HG03378 (cell line): Measurements from ENCODE around the gene TOR3A.
"Not testable (repeated sequence)": the region's sequence is repeated elsewhere in the genome, so short reads cannot be mapped to it uniquely, and the experiment has no call there.

Source experiments
- ATAC-seq: cut with Tn5 transposase; IDR thresholded peaks from one replicate; pipeline ENCODE4 v1.9.1; 2021; ENCODE audit warnings: mild to moderate bottlenecking, moderate library complexity; ENCODE audit not compliant: unreplicated experiment

The TOR3A gene, protein sequence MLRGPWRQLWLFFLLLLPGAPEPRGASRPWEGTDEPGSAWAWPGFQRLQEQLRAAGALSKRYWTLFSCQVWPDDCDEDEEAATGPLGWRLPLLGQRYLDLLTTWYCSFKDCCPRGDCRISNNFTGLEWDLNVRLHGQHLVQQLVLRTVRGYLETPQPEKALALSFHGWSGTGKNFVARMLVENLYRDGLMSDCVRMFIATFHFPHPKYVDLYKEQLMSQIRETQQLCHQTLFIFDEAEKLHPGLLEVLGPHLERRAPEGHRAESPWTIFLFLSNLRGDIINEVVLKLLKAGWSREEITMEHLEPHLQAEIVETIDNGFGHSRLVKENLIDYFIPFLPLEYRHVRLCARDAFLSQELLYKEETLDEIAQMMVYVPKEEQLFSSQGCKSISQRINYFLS

DNA sequence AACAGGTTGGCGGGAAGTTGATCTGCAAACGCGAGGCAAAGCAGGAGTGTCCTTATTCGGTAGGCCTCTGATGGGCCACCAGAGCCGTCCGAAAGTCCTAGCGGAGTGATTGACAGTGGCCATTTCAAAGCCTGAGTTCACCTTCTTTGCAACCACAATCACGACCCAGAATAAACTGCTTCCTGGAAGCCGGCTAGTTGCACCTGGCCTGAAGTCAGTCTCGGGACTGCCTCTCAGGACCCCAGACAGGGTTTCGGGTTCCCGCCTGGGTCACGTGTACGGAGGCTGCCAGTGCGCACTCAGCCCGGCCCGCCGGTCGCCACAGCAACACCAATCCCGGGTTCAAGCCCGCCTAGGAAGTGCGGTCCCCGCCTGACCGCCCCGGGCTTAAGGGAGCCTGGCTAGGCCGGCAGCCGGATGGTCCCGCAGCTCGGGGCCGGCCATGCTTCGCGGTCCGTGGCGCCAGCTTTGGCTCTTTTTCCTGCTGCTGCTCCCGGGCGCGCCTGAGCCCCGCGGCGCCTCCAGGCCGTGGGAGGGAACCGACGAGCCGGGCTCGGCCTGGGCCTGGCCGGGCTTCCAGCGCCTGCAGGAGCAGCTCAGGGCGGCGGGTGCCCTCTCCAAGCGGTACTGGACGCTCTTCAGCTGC lies at the start of gene TOR3A:
Gene TOR3A (plus strand): TSS at position 384 of the 646 bp plus-strand sequence. CDS start 59 bp downstream, at position 443.
- peak; percentile 84 for ATAC-seq

DNA sequence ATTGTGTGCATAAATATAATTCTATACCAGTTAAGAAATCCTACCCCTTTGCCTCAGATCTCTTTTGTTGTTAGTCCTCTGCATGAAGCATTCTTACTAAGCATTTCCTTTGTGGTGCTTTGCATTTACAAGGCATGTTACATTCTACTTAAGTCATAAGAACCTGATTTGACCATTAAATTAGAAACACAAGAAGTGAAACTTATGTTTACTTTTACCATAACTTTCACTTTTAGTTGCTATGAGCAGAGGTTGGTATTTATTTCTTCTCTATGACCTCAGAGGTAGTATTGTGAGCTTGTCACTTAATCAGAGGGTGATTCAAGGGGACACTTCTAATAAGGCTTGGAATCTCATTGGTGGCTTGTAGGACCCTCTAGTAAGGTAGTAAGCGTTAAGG lies 47.1 kb upstream of the TOR3A start:
- peak; percentile 92 for ATAC-seq

DNA sequence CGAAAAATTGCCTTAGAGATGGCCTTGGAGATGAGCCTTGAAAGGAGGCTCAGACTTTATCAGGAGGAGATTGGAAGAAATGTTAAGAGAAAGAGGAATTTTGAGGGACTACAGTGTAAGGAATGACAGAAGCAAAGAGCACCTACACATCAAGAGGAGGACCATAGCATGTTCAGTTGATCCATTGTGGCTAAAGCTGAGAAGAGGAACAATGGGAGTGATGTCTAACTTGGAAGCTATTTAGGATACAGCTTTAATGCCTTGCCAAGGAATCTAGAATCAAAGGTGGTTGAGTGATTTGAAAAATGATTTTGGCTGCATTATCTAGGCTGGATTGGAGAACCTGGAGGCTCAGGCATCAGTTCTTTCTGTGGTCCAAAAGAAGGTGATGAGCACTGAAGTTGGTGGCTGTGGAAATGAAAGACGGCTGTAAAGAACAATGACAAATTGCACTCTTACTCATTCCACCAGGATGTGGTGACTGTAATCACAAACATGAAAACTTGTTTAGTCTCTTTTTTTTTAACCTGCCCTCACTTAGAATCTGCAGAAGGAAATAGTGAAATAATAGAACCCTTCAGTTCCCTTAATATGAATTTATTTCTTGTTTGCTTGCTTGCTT lies 44.9 kb upstream of the TOR3A start:
- peak; percentile 34 for ATAC-seq

DNA sequence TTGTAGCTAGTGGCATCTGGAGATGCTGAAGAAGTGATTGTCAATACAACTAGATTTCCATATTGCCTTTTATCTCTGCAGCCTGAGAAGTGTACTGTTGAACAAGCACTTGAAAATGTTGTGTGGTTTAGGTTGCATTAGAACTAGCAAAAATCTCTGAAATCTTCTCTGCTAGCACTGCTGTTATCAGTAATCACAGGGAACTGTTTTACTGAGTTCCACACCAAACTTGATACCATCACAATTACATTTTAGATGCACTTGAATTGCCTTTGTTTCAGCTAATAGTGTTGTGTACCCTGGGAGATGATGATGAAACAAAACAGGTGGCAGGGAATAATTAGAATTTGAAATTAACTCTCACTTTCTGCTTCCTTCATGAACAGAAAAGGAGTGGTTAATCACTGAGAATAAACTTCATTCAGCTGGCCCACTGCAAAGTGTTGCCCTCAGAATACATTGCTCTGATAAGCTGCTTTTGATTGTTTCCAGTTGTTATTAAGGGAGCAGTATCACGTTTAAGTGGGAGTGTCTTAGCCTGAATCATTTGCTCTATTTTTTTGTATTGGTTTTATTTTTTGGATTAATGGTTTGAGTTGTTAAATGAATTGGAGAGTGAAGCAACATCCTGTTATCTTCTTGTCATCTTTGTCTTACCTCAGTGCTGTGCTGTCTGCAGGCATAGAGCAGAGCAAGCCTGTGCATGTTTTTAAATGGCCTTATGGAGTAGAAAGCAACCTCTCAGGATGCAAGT lies 43.2 kb upstream of the TOR3A start:
- no peak for ATAC-seq

DNA sequence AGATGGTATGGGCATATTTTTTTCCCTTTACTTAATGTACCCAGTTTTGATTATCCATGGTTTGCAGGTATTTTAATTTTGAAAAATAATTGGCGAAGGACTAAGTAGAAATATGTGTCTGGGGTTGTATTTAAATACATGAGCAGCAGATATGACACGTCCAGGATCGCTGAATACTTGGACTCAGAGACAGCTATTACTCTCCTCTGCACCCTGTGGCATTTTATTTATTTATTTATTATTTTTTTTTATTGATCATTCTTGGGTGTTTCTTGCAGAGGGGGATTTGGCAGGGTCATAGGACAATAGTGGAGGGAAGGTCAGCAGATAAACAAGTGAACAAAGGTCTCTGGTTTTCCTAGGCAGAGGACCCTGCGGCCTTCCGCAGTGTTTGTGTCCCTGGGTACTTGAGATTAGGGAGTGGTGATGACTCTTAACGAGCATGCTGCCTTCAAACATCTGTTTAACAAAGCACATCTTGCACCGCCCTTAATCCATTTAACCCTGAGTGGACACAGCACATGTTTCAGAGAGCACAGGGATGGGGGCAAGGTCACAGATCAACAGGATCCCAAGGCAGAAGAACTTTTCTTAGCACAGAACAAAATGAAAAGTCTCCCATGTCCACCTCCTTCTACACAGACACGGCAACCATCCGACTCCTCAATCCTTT lies 42.2 kb upstream of the TOR3A start:
- not testable (repeated sequence) for ATAC-seq

DNA sequence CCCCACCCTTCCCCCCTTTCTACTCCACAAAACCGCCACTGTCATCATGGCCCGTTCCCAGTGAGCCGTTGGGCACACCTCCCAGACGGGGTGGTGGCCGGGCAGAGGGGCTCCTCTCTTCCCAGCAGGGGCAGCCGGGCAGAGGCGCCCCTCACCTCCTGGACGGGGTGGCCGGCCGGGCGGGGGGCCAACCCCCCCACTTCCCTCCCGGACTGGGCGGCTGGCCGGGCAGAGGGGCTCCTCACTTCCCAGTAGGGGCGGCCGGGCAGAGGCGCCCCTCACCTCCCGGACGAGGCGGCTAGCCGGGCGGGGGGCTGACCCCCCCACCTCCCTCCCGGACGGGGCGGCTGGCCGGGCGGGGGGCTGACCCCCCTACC lies 41.7 kb upstream of the TOR3A start:
- not testable (repeated sequence) for ATAC-seq

DNA sequence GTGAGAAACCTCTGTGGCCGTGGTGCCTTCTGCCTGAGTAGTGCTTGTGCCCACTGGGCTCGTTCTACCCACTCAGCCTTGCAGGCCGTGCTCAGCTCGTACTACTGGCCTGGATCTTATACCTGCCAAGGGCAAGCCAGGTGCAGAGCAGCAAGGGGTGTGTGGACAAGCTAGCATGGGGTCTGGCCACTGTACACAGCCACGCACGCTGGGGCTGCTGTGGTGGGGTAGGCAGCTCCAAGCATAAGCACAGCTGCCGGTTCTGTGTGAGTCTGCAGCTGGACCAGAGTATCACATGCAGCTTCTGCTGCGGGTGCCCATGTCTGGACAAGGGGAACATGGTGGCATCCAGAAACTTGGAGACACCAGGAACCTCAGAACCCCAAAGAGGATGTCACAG lies 39.8 kb upstream of the TOR3A start:
- no peak for ATAC-seq

DNA sequence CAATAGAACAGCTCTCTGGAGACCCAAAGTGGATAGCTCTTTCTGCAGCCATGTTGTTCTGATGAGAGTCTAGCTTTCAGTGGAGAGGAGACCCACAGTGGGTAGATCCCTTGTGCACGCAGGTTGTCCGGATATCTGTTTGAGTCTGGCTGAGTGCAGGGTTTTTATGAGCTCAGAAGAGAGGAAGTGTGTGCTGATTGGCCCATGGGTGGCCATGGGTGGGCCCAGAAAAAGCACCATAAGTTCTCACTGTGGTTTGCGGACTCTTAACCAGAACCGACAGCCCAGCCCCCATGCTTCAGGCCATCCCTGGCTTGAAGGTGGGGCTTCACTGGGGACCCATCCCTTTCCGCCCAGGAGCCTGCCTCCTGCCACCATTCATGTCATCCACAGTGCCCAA lies 39.2 kb upstream of the TOR3A start:
- ATAC-seq: no peak

DNA sequence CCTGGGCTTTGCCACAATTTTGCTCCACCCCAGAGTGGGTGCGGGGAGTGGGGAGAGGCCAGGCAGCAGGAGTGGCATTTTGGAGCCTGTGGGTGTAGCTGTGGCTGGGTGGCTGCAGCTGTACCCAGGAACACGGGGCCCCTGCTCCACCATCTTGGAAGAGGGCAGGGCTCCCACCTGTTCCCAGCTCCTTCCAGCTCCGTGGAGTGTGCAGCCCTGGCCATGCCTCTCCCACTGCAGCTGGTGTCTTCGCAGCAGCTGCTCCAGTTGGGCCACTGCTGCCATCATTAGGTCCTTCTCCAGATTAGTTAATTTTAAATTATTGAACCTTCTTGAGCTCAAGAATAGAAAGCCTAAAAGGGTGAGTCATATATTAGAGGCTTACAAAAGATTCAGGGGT lies 38.6 kb upstream of the TOR3A start:
- no peak for ATAC-seq

DNA sequence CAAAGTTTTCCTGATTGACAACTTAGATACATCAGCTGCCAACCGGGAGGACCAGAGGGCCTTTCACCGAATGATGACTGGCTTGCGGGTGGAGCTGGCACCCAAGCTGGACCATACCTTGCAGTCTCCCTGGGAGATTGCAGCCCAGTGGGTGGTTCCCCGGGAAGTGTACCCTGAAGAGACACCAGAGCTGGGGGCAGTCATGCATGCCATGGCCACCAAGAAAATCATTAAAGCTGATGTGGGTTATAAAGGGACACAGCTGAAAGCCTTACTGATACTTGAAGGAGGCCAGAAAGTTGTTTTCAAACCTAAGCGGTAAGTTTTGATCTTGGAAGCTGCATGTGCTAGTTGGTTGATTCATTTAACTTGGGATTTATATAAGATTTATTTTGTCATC lies 38.0 kb upstream of the TOR3A start:
- no peak for ATAC-seq

DNA sequence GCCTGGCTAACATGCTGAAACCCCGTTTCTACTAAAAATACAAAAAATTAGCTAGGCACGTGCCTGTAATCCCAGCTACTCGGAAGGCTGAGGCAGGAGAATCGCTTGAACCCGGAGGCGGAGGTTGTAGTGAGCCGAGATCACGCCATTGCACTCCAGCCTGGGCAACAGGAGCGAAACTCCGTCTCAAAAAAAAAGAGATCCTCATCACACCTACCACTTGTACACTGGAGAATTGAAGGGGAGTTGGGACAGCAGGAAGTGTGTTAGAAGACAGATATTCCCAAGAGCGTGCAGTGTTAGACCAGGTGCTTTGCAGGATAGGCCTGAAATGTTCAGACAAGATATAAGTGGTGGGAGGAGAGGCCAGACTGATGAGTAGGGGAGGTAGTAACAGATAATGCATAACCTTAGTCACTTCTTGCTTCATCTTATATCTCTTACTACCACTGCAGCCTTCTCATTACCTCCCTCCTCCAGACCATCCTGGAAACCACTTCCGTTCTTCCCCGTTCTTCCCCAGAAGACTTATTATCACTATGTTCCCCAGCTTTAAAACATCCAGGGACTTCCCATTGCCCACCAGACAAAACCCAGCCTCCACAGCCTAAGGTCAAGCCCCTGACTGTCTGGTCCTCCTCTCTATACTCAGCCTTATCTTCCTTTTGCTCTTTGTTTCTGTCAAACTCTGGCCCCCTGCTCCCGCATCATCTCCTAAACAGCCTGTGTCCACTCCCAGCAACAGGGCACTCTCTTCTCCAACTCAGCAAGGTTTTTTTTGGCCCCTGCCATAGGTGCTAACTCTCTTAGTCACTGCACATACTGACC lies 34.8 kb upstream of the TOR3A start:
- ATAC-seq: no peak

DNA sequence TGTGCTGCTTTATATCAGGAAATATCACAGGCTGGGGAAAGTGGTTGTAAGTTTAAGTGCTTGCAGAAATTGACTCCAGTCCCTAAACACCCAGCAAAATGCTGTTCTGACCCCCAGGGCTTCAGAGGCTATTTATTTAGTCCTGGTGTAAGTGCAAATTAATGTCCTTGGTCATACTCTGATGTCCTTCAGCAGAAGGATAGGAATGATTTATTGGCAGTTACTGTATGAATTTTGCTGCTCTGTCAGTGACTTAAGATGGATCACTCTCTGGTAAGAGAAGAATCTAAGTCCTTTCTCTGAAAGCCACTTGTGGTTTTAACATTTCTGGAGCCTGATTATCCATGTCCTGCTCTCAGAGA lies 34.3 kb upstream of the TOR3A start:
- ATAC-seq: no peak

DNA sequence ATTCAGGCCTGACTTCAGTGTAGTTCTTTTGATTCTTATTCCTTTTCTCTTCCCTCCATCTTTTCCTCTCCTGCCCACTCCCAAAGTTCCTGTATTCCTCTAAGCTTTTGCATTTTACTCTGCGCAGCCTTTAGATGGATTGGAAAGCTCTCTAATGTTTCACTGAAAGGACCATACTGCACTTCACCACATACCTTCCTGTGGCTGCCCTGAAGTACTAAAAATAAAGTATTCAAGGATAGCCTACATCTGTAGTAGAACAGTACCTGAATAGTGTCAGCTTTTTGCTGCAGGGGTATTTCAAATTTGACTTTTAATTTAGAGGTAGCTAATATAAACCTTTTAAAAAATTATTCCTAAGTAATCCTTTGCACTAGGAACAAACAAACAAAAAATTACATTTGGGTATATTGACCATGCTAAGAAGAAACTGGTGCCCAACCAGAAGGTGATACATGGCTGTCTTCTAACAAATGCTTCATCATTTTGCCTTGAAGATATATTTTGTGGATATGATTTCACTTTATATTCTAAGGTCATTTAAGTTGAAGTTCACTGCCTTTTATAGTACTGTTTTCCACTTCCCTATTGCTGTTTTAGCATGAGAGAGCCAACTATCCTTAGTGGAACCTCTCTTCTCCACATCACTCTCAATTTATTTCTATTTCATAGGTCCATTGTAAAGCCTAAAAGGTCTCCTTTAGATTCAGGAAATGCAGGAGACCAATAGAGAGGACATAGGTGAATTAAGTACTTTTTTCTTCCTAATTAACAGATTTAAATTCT lies 33.3 kb upstream of the TOR3A start:
- ATAC-seq: no peak

DNA sequence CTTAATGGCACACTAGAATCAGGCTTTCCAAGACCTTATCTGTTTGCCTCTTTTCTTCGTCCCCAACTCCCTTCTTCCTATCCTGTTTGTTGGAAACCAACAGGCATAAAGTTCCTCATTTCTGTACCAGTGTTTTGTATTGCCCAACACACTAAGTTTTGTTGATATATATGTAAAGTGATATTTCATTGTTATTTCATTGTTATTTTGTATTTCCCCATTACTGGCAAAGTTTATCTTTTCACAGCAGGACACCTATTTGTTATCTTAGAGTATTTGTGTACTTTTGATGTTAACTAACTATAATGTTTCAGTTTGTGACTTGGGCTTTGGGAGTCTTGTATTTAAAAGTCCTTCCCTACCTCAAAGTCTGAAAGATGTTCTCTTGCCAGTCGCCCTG lies 29.1 kb upstream of the TOR3A start:
- no peak for ATAC-seq

DNA sequence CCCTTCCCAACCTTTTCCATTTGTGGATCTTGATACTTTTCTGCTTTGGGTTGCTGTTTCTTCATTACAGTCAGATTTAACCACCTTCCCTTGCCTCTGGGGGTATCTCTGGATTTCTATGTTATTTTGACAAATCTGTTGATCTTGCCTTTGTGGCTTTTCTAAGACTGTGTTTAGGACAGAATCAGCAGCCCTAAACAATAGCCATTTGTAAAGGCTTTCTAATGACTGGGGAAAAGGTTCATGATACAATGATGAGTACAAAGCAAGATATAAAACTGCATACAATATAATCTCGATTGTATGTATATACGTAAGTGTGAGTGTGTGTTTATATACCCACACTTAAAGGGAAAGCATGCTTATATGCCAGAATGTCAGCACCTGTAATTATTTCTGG lies 28.4 kb upstream of the TOR3A start:
- ATAC-seq: no peak

DNA sequence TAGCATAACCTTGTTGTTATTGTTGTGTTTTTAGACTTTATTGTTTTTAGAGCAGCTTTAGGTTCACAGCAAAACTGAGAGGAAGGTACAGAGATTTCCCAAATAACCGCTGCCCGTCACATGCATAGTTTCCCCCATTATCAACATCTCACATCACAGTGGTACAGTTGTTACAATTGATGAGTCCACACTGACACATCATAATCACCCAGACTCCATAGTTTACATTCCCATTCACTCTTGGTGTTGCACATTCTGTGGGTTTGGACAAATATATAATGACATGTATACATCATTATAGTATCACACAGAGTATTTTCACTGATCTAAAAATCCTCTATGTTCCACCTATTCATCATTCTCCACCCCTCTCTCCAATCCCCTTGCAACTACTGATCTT lies 25.9 kb upstream of the TOR3A start:
- no peak for ATAC-seq

DNA sequence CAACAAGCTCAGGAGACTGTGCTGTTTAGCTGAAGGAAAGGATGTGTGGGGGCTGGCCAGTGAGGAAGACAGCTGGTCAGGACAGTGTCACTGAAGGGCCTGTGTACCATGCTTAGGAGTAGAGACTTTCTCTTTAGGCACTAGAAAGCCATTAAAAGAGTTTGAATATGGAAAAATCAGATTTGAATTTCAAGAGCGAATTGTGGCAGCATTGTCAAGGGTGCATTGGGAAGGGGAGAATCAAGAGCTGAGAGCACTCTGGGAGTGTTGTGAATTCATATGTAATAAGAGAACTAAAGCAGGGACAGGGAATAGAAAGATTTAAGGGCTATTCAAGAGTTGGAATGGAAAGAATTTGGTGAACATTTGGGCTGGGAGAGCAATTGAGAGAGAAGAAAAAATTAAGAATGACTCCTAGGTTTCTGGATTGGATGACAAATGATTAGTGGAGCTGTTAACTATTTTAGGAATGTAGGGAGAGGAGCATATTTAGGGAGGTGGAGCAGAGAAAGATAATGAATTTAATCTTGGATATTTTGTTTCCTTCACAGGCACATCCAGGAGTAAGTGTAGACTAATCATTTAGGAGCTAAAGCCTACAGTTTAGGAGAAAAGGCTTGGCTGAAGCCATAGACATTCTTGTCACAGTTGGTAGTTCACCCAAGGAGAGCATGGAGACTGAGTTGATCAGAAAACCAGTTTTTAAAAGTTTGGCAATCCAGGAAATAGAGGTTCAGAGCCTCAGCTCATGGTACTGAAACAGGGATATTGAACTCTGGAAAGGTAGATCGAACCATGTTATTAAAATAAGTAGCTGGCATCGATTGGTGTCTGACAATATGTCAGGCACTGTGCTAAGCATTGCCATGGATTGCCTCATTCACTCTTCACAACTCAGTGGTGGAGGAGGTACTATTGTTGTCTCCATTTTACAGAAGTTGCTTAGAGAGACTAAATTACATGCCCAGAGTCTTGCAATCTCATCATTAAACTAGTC lies 23.1 kb upstream of the TOR3A start:
- no peak for ATAC-seq
